Hepatocyte (in vitro differentiated cells): ENCODE measurements around the gene GLI3.

ENCODE experiments used
- CTCF ChIP-seq: fragments of 200-600 bp; sonication (generic); IDR thresholded peaks from 2 replicates; pipeline ENCODE4 v1.5.1; 2016; ENCODE audit warnings: antibody characterized with exemption, mild to moderate bottlenecking; ENCODE audit not compliant: poor library complexity
- EZH2 ChIP-seq: fragments of 200-600 bp; sonication (generic); IDR thresholded peaks from 2 replicates; pipeline ENCODE4 v1.6.1; 2016; ENCODE audit warnings: antibody characterized with exemption, mild to moderate bottlenecking, borderline replicate concordance

- TF ChIP-seq EZH2: no peak
- TF ChIP-seq CTCF: no peak
These were observed 266.1 kb downstream of the GLI3 start for GRCh38 chr7:41970941-41971340.
